ENCODE measurements around the gene PCDH19.

Gene PCDH19

DNA sequence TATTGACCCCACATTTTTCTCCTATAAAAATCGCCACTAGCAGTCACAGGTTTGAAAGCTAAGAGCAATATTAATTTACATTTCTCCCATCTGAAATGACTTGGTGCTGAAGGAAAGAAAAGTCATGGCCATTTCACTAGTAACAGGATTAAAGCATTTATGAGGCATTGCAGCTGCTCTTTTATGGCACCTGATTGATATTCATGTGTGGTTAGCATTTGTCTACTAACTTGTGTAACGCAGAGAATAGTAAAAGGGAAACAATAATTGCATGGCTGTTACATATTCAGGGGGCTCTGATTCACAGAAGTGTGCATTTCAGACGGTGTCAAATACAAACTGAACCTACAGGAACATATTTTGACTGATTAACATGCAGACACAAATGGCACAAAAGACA is 5.2 kb downstream of the PCDH19 start:
- DNase-seq (ENCODE audit: low read depth in 2 of 2) = no peak

DNA sequence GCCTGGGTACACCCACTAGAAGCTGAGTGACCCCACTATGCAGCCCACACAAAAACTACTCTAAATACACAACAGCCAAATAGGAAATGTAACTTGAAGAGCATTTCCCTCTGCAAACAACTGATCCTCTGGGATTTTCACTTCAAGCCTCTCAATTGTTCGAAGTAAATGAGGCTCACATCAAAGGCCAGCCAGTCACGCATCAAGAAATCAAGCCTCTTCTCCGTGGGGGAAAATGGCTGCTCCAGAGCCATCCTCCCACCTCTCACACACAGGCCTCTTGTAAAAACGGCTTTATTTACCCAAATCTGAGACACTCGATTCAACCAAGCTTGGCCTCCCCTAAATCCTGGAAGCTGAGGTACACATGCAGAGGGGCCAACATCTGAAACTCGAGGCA is 14.3 kb downstream of the PCDH19 start:
- DNase-seq (ENCODE audit: low read depth in 2 of 2) = no peak

DNA sequence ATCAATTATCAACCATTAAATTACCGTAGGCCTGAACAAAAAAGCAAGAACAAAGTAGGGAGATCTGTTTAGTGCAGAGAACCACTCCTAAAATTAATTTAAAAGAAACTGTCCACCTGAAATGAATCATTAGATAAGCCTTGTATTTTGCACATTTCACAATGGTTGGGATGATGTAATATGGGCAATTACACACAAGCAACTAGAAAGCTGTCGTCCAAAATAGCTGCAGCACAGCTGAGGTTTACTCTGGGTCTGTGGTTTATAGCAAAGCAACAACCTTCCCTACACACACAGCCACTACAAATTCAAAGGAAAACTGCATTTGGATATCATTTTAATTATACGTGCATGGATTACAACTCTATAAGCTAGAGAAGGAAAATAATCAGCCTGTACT is 28.5 kb downstream of the PCDH19 start:
- no peak for DNase-seq (ENCODE audit: low read depth in 2 of 2)

DNA sequence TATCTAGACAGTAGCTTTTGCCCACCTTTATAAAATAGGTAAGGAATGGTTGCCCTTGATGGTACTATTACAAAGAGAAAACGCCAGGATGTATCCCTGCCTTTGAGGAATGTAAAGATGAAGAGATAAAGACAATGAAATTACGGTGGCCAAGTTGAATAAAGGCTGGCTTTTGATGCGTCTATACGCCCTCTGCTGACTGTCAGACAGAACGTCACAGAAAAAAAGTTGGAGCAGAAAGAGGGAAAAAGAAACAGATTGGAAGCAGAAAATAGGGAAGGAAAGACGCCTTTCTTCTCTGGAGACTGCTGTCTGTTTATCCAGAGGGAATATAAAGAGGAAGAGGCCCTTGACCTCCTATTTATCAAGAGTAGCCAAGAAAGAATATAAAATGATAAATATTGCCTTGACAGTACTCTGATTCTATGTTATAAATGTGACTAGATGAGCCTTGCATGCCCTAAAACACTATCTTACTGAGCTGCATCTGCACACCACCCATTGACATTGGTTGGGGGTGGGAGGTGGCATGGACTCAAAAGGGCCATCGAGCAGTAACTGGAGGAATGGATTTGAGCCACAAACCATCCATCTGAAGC is 30.6 kb downstream of the PCDH19 start:
- no peak for DNase-seq (ENCODE audit: low read depth in 2 of 2)

DNA sequence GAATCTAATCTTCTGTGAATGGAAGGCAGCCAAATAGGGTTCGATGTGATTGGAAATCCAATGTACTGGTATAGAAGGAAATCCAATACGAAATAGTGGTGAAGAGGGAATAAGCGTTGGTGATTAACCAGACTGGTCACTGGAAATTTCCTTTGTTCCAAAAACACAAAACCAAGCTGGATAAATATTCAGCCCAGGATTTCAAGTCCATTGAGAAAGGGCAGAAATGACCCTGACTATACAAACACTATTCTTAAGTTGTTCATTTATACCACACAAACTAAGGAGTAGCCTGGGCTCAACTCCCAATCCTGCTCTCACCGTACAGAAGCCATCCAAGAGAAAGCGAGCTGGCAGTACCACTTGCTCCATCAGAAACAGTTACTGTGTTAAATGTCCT is 32.2 kb downstream of the PCDH19 start:
- DNase-seq (ENCODE audit: low read depth in 2 of 2) = no peak

DNA sequence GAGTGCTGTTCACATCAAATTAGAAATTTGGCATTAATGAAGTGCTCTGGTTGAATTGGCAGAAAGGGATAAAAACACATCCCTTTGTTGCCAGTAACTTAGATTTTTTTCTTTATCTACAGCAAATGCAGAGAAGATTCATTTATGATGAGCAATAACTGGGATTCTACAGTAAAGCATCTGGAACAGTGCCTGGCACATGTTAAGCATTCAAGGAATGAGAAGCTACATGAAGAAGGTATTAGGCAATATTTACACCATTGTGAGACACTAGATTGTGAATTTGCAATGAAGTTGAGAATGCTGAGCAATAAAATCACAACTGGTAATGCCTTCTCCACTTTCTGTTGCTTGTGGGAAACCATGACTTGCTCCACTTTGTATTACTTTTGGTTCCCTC is 33.5 kb downstream of the PCDH19 start:
- no peak for DNase-seq (ENCODE audit: low read depth in 2 of 2)

DNA sequence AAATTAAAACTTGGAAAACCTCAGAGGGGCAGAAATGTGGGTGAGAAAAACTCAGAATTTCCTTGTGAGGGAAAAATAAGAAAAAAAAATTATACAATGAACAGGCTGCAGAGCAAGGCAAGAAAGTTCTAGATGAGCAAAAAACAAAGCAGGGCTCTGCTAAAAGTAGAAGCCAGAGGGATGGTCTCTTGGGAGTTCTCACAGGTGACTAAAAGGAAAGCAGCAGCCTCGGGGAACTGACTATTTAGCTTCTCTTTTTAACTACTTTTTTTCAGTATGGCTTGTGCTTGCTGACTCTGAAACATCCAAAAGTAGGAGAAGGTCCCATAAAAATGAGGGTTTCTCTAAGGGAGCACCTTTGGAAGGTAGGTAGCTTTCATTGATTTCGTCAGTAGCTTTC is 36.4 kb downstream of the PCDH19 start:
- DNase-seq (ENCODE audit: low read depth in 2 of 2) = no peak

DNA sequence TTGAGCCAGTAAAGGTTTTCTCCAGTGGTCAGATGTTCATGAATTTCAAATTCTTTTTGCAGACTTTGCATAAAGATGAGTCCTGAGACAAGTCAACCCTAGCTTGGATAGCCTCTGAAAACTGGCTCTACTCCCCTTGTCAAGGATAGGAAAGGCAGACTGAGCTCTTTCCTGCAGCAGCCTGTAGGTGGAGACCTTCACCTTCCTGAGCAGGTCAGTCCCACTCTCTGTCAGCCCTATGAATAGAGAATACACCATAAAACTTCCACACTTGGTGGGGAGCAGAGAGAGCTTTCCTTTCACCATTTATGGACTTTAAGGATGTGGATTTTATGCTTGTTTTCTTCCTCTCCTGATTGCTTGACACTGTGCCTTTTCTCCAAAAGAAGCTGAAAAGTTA is 41.9 kb downstream of the PCDH19 start:
- DNase-seq (ENCODE audit: low read depth in 2 of 2) = no peak

DNA sequence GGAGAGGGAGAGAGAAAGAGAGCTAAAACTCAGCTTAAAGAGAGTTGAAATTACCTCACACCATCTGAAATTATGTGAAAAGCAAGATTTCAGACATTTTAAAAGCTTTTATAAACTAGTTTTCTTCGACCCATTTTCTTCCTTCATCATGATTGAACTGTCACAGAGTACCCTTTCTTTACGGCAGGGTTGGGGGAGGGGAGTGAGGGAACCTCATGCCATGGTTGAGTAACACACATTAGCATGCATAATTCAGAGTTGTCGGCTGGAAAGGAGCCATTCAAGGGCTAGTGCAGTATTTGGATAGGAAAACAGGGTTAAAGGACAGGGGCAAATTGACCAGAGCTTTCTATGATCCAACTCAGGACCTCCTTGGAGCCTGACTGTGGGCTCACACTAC is 46.2 kb downstream of the PCDH19 start:
- no peak for DNase-seq (ENCODE audit: low read depth in 2 of 2)

DNA sequence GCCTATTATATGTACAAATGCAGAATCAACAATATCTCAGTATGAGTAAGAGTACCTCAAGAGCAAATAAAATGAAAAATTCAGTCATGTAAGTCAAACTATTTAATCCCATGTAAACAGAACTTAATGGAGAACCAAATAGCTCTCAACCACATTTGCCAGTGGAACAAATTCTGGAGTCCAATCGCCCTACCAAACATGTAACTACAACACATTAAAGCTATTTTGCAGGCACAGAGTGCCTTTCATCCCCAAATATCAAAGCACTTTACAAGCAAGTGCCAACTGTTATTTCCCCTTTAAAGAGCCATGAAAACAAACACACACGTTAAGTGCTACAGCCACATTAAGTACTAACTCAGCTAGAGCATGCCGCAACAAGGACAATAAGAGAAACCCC is 51.3 kb downstream of the PCDH19 start:
- no peak for DNase-seq (ENCODE audit: low read depth in 2 of 2)

DNA sequence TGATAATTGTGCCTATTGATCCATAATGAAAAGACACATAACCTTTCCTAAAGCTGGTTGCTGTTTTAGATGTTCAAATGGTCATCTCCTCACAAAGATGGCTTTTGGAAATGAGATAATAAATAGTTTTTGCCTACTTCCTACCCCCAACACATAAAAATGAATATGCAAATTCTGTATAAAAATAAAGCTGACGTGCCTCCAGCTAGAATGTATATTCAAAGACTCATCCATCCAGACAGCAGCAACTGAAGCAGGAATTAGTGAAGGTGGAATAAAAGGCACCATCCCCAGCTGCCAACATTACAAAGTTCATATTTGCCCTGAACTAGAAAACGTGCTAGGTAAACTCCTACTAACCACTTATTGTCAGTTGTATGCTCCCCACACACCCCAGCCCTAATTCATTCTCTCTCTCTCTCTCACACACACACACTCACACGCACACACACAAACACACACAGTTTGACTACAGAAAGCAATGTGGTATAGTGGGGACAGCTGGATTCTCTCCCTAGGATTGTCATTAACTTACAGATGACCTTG is 53.6 kb downstream of the PCDH19 start:
- no peak for DNase-seq (ENCODE audit: low read depth in 2 of 2)

DNA sequence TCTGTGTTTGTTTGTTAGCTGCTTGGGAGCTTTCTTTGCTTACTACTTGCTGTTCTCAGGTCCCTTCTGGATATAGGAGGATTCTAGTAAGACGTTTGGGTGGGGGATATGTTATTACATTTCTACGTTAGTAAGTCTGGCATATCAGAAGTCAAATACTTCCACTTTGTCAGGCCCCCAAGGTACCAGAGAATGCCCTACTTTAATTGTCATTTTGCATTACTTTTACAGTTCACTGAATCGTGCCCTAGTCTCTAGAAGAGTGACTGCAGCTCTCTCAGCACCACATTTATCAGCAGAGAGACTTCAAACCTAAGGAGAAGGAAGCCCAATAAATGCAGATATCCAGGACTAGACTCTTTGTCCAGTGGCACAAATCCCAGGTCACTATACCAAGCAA is 54.4 kb downstream of the PCDH19 start:
- DNase-seq (ENCODE audit: low read depth in 2 of 2) = no peak

DNA sequence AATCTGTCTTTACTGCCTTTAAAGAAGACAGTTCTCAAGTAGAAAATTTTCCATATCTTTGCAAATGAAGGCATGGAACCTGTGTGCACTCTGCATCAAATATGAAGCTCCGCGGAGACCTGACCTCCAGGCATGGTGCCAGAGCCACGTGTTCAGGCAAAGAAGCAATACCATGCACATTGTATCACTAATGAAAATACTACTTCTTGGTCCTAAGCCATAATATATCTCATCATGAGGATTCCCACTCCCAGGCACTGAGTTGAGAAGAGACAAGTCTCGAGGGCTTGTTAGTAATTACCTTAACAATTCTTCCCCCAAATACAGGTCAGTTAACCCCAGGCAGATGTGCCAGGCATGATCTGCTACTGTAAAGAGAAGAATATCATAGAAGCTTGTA is 56.7 kb downstream of the PCDH19 start:
- no peak for DNase-seq (ENCODE audit: low read depth in 2 of 2)

DNA sequence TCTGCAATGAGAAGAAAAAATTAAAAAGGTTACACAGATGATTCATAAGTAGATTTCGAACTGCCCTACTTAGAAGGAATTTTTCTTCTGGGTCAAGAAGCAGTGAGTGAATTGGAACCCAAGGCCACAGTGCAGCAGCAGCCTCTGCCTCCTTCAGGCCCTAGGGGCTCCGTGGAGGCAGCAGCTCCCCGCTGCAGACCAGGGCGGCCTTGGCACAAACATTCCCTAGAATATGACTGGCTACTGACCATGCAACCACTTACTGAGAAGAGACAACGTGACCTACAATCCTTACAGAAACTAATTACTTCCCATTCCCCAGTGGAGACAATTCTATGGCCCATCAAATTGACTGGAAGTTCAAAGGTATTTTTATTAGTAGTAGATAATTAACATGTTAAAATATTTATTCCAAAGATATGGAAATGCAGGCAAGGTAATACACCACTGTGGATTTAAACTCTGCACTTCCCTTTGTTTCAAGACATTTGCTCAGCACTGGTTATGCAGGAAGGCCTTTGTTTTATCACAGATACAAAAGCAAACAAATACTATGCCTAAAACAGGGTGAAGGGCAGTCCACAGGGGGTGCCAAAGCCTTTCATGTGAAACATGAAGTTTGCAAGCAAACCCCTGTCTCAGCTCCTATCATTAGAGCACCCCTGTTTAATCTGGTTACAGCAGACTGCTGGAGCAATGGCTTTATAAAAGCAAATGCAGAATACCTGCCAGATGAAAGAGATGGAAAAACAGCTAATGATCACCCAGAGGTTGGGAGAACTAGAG is 59.2 kb downstream of the PCDH19 start:
- DNase-seq (ENCODE audit: low read depth in 2 of 2) = no peak

DNA sequence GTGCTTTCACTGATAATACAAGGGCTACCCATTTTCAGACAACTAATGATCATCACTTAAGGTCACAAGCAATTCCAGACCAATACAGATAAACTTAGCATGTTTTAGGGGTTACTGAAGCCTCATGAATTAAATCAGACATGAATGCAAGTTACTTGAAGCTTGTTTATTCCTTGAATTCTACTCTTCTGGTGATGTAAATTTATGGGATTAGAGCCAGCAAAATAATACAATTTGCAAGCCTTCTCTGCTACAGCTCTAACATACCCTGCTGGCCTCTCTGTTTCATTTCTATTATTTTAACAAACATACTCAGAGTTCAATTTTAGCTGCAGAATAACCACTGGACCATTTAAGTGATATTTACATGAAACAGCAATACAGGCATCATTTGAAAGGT is 60.7 kb downstream of the PCDH19 start:
- no peak for DNase-seq (ENCODE audit: low read depth in 2 of 2)

DNA sequence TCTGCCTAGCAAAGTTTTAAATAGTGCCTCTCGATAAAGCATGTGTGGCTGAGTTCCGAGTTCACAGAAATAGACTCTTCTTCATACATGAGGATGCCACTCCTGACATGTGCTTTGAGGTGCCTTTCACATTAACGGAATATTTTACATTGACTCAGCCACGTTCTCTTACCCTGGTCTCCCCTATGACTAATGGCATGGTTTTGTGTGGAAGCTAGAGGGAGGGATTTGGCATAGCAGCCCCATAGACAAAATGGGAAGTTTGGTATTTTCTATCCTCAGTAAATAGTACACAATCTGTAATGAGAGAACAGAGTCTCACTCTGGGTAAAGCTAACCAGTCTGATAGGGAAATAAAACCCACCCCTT is 68.9 kb downstream of the PCDH19 start:
- no peak for DNase-seq (ENCODE audit: low read depth in 2 of 2)

DNA sequence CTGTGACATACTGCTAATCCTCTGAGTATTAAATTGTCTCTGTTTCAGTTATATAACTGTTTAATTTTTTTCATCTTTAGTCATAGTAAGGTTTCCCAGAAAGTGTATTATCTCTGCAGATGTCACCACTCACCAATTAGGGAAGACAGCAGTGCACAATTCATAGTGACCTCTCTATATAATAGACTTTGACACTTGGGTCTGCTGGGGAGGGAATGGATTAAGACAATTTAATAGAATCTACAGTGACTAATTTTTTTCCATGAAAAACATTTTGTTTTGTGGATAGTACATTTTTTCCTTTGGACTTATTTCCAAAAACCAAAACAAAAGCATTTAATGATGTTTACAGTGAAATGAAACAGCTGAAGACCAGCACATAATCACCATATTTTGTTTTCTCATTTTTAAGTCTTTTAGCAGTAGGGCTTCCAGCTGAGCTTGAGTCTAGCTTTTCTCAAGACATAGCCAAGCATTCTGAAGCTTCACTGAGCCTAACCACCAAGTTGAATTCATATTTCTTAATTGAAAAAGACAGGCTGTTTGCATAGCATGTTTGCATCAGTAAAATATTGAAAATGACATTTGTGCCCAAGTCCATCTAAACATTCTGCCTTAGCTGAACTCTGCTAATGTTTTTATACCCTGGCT is 69.5 kb downstream of the PCDH19 start:
- no peak for DNase-seq (ENCODE audit: low read depth in 2 of 2)

DNA sequence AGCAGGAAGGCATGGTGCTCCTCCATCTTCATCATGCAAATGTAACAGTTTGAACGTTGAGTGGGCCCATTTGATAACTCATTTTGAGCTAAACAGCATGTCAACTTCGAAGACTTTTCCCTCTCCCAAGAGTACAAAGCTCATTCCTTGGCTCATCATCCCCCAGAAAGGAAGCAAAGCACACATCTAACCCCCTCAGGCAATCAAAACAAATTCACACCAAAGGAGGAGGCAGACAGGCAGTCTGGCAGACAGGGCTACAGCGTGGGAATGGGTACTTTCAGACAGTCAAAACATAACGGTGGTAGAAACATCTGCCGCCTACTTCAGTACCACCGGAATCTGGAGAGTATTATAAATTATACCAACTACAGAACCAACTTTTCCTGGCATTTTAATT is 81.7 kb downstream of the PCDH19 start:
- no peak for DNase-seq (ENCODE audit: low read depth in 2 of 2)

DNA sequence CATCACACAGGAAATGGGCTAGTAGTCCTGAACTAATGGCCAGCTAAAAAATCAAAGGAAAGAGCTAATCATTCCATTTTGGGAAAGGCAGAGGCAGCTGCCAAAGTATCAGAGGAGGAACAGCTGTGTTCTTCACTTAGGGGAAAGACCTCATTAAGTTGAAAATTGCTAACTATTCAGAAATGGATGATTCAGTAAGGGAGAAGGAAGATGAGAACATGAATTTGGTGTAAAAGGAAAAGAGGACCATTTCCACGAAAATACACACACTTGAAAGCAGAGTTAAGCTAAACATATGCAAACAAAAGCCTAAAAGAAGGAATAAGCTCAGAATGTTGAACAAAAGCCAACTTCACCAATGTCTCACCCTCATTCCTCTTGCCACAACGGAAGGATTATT is 90.4 kb downstream of the PCDH19 start:
- DNase-seq (ENCODE audit: low read depth in 2 of 2) = no peak

DNA sequence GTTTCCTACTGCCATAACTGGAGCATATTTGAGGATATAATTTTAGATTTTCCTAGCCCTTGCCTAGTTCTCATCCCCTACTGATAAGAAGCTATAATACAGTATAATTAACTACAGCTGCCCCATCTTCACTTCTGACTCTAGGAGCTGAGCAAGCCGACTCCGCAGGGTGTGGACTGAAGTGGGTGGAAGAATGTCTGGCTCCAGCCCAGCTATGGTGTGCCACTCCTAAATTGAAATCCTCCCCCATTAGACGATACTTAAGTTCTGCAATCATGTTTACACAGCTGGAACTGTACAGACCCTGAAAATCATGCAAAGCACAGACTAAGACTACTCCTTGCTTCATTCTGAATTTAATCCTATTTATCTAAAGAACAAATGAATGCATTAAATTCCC is 93.1 kb downstream of the PCDH19 start:
- DNase-seq (ENCODE audit: low read depth in 2 of 2) = no peak

DNA sequence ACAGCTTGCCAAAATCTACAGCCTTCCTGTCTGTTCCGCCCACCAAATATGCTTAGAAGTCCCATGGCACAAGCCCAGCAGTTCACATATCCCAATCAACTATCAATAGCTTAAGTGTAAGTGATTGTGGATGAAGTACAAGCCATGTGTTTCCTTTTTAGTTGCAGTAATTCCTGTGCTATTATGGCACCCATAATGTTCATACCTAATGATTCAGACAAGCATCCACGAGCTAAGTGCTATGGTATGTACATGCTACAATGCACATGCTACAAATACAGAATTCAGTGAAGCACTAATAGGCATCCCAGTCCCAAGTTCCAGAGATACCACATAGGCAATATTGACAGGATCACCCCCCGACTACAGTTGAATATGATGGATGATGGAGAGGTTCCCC is 94.5 kb downstream of the PCDH19 start:
- no peak for DNase-seq (ENCODE audit: low read depth in 2 of 2)

DNA sequence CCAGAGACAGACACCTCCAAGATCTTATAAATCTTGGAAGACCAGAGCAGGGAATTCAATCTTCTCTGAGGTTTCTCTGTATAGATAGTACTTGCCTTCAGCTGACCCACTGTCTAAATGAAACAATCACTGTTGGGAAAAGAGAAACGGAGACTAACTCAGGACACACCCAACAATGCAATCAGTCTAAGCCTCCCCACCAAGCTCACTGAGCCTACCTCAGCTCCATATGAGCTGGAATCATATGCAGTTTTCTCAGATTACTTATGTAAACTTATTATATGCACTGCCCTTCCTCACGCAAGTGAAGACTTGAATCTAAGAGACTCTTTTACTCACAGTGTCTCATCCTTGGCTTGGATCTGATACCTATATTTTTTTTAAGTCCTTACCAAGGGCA is 110.5 kb downstream of the PCDH19 start:
- DNase-seq (ENCODE audit: low read depth in 2 of 2) = no peak

DNA sequence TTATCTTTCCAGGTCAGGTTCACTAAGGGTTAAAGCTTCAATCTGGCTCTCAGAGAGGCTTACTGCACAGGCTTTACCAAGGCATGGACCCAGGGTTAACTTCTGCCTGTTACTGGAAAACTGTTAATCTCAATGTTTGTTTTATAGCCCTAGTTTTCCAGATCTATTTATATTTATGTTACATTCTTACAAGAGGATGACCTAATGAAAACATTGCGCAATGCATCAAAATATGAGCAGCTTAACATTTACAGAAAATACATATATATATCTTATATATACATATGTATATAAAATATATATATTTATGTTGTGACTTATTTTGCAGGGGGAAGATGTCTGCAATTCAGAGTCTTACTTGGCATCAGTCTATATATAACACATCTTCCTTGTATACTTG is 112.3 kb downstream of the PCDH19 start:
- no peak for DNase-seq (ENCODE audit: low read depth in 2 of 2)
